Activated CD4-positive, alpha-beta T cell treated with anti-CD3 and anti-CD28 coated beads for 4 hours (primary cell): ENCODE measurements around the gene IL4R.

Source experiments
- DNase-seq, 2 donors: peaks; one replicate each; pipeline ENCODE4 v3.0.0-alpha.2; 2020

IL4R gene

DNA sequence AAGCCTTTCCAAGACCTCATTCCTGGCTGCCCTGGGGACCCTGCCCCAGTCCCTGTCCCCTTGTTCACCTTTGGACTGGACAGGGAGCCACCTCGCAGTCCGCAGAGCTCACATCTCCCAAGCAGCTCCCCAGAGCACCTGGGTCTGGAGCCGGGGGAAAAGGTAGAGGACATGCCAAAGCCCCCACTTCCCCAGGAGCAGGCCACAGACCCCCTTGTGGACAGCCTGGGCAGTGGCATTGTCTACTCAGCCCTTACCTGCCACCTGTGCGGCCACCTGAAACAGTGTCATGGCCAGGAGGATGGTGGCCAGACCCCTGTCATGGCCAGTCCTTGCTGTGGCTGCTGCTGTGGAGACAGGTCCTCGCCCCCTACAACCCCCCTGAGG is 49.5 kb downstream of the IL4R start:
- no peak for DNase-seq

DNA sequence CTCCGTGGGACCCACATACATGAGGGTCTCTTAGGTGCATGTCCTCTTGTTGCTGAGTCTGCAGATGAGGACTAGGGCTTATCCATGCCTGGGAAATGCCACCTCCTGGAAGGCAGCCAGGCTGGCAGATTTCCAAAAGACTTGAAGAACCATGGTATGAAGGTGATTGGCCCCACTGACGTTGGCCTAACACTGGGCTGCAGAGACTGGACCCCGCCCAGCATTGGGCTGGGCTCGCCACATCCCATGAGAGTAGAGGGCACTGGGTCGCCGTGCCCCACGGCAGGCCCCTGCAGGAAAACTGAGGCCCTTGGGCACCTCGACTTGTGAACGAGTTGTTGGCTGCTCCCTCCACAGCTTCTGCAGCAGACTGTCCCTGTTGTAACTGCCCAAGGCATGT is 50.0 kb downstream of the IL4R start:
- DNase-seq = no peak

DNA sequence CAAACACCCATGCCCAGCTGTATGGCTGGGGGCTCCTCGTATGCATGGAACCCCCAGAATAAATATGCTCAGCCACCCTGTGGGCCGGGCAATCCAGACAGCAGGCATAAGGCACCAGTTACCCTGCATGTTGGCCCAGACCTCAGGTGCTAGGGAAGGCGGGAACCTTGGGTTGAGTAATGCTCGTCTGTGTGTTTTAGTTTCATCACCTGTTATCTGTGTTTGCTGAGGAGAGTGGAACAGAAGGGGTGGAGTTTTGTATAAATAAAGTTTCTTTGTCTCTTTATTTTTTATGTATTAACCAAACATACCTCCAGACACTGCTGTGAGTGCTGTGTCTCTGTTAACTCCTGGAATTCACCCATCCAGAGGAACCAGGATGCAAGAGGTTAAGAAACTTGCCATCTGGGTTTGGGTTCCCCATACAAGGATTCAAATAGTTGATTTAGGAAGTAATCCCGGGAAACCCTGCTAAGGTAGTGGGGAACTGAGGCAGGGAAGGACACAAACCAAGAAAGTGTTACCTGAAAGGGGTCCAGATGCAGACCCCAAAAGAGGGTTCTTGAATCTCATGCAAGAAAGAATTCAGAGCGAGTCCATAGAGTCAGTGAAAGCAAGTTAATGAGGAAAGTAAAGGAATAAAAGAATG is 50.8 kb downstream of the IL4R start:
- DNase-seq = no peak

DNA sequence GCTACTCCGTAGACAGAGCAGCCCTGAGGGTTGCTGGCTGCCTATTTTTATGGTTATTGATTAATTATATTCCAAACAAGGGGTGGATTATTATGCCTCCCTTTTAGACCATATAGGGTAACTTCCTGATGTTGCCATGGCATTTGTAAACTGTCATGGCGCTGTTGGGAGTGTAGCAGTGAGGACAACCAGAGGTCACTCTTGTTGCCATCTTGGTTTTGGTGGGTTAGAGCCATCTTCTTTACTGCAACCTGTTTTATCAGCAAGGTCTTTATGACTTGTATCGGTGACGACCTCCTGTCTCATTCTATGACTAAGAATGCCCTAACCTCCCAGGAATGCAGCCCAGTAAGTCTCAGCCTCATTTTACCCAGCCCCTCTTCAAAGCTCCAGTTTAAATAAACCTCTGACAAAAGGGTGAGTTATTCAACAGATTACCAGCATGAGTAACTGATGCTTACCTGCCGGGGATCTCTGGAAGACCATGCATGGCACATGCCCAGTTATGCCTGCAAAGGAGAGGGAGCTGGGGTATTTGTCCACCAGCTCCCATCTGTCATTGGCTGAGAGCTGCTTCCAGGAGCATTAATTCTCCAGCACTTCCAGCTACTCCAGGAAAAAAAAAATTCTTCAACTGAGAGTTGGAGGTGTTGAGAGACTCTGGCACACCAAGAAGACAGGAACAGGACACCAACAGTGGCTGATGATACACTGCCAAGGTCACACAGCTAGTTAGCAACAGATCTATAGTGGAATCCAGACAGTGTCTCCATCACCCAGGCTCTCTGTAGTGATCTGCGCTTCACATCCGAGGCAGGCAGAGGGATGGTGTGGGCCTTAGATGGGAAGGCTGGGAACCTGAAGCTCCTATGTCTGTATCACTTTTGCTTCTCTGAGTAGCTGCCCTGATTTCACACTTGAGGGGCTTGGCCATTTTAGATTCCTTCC is 51.6 kb downstream of the IL4R start:
- peak in 1 of 2 donors; percentile 34 for DNase-seq

DNA sequence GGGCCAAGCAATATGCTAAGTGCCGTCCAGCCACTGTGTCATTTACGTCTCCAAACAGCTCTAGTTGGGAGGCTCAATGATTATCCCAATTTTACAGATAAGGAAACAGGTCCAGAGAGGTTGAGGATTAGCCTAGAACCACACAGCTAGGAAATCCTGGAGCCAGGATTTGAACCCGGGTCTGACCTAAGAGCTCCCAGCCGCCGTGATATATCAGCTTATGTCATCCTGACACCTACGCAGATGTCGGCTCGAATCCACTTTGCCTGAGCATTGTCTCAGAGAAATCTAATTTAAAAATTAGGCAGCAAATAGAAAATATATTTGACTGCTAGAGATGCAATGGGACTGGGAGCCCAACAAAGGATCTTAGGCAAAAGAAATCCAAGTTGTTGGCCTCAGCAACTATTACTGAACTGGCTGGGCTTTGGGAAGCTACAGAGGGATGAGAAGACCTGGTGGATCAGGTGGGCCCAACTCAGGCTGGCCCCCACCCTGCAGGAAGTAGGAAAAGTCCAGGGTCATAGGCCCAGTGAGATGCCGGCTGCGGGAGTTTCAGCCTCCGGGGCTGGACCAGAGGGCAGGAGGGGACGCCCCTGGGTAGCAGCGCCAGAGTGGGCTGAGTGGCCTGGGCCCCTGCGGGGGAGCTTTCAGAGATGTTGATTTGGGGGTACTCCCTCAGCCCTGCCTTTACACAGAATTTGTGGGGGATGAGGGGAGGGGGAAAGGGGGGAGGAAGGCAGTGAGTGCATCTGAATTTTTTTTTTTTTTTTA is 53.1 kb downstream of the IL4R start:
- DNase-seq = peak; percentile 38 to 43

DNA sequence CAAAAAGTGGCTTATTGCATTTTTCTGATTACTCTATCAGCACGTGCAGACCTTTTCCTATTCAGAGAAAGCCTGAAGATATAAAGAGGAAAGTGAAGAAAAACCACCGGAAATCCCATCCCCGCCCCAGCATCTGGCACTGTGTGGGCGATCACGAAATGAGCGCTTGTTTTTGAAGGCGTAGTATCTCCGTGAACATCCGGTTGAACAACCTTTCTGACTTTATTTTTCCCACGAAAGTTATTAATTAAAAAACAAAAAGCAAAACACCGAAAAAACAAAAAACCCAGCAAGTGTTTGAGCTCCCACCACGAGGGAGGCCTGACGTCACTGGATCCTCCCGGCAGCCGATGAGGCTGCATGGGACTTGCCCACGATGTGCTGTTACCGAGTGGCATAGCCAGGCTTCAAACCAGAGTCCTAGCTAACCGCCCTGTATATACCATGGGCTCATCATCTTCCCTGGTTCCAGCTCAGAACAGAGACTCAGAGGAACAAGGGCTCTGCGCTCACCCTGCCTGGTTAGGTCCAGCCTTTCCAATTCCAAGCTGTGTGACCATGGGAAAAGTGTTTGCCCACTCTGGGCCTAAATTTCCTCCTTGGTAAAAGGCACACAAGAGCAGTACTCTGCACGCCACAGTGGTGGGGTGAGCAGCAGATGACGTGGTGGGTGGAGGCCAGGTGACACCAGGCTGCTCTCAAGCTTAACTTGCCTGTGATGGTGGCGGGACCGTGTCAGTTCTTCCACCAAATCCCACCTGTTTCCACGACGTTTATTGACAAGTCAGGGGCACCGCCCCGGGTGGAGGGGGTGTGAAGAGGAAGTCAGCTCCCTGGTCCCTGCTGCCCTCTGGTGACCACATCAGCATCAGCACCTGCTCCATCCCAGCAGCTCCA is 53.9 kb downstream of the IL4R start:
- DNase-seq = peak; percentile 92 to 96

DNA sequence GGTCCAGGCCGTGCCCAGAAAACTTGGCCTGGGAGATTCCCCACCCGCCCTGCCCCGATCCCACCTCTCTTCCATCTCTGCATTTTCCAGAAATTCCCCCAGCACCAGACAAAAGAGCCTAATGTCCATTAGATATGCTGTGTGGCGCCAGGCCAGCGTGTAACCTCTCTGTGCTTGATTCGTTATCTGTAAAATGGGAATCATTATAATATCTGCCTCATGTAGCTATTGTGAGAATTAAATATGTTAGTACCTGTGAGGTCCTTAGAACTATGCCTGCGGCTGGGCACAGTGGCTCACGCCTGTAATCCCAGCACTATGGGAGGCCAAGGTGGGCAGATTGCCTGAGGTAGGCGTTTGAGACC is 54.6 kb downstream of the IL4R start:
- no peak for DNase-seq

DNA sequence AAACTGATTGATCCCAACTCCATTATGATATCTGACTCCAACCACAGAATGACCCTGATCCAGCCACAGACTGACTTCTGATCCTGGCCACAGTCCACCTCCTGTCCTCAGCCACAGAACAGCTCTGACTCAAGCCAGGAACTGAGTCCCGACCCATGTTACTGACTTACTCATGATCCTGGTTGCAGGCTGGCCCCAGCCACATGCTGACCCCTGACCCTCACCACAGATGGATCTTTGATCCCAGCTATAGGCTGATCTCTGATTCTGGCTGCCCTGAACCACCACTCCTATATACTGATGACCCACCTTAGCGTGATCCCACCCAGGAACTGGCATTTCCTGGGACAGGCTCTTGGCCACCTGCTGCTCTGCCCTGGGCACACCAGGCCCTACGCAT is 56.0 kb downstream of the IL4R start:
- DNase-seq = no peak

DNA sequence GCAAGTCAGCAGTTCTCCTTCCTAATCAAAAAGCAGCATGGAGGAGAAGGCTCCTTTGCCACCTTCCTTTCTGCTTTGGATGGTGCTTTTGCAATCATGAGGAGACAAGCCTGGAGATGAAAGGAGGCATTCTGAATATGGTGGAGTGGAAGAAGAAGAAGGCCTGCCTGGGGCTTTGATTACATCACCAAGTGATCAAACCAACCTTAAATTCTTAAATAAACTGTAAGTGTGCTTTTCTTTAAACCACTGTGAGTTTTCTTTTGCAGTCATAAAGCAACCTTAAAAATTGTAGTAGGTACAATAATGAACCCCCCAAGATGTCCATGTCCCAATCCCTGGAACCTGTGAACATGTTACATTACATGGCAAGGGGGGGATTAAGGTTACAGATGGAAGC is 56.5 kb downstream of the IL4R start:
- no peak for DNase-seq

DNA sequence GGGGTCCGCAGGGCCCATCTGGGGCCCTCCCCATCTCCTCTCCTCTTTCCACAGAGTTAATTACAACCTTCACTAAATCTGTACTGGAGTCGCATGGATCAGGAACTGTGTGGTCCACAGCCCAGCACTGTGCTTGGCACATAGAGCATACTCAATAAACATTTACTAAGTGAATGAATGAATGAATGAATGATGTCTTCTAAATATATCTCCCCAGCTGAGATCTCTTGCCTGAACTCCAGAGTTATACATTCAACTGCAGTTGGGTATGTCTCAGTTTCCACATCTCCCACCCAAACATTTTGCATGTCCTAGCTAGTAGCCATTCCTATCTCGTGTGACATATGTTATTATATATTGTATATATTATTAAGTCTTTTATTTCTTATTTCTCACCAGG is 59.5 kb downstream of the IL4R start:
- no peak for DNase-seq

DNA sequence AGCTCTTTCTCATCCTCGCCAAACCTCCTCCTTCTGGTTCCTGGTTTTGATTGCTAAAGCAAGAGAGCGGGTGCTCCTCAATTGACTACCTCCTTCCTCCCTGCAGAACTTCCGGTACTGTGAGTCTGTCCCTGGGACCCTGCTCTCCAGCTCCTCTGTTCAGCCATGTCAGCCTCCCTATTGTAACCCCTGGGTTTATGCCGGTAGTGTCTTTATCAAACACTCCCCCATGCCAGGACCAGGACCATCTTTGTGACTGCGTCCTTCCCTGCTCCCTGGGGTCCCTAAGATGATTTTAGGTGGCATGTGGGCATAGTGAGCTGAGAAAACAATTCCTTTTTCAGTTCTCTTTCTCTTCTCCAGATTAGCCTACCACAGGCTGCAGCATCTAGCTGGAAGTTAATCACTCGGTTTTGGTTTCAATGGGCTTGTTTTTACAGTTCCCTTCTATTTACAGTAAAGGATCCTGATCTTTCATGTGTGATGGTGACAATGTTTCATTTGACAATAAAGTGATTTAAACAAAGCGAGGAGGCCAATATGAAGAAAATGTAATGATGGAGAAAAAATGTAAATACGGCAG is 60.5 kb downstream of the IL4R start:
- no peak for DNase-seq

DNA sequence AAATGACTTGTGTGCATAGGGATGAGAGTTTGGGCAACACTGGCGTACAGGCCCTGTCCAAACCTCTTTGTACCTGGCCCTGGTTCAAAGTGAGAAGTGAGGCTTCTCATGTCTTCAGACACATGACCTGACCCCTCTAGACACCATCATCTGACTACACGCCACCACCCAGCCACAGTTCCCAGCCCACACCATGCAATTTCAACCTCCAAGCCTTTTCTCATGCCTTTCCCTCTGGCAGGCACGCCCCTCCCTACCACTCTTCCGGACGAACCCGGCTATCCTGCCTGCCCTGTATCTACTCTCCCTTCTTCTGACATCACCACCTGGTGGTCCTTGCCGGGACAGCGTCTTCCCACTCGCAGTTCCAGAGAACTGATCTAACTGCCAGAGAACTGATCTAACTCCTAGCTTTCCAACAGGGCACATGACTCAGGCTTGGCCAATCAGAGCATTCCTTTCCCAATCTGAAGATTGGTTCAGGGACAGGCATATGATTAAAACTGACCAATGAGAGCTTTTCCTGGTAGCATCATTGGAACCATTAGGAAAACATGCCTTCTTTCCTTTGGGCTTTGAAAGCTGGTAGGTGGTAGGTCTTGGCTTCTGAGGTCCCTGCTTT is 61.1 kb downstream of the IL4R start:
- peak; percentile 33 to 57 for DNase-seq

DNA sequence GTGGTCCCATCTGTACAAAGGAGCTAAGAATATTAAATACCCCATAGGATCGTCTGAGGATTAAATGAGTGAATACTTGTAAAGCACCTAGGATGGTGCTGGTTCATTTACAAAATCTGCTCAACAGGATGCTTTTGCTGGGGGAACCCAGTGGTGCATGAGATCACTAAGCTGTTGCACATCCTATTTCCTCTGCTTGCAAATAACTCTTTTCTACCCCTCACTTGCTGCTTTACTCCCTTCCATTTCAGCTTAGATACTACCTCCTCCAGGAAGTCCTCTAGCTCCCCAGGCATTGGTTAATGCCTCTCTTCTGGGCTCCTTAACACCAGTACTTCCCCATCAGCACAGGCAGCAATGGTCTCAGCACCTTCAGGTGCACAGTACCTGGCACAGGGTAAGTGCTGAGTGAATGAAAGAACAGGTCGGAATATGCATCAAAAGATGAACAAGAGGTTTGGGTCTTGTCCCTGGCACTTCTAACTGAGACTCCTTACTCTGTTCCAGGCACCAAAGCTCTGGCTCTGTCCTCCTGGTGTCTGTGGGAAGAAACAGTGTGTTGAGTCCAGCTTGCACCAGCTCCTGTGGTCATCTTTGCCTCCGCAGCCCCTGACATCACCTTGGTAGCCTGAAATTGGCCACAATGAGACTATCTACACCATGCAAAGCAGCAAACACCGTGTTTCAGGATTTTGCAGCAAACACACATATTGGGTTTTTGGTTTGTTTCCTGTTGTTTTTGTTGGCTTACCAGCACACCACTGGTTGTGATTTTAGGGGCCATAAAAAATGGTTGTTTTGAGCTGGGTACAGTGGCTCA is 64.1 kb downstream of the IL4R start:
- DNase-seq = no peak

DNA sequence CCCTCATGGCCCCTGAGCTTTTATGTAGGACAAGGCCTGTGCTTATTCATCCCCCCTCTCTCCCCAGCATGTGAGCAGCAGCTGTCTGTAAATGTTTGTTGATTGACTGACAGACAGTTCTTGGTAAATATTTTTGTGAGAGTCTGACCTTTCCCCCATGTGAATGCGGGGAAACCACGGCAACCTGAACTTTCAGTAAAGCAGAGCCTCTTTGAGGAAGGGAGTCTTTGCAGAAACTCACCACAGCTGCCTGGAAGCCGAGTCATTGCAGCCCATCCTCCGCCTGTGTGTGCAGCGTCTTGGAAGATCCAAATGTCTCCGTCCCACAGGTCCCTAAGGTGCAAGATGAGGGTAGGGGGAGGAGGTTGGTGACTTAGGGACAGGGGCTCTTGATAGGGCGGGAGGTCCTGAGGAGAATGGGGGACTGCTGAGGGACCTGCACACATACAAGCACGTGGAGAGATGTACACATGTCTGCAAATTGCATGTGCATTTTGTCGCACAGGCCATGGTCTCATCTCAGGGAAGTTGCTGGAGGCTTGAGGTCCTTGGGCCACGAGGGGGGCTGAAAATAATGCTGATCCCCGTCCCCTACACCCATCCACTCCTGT is 65.2 kb downstream of the IL4R start:
- no peak for DNase-seq

DNA sequence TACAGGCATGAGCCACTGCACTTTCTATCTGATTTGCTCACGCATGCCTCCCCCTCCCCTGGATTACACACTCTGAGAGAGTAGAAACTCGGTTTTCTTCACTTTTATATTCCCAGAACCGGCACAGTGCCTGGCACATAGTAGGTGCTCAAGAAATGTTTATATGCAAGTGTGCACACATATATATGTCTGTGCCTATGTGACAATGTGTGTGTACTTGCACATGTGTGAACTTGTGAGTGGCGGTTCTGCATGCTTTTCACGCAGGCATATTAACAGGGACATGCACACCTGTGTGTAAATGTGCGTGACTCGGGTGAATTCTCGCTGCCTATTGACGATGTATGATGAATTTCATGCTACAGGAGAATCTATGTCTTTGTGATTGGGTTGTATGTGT is 66.1 kb downstream of the IL4R start:
- DNase-seq = no peak

DNA sequence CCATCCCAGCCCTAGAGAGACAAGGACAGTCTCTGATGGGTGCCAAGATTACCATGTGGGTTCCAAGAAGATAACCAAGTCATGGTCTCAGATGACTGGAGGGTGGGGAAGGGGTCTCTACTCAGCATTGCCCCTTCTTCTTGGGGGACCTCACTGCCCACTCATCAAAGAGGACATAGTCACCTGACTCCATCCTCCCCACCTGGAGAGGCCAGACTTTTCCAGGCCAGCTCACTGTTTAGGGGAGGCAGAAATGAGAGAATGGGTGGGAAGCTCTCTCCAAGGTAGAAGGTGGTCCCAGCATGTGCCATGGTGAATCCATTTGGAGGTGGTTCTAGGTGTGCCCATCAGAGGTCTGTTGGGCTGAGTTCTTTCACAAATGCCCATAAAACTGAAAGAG is 67.5 kb downstream of the IL4R start:
- DNase-seq = no peak

DNA sequence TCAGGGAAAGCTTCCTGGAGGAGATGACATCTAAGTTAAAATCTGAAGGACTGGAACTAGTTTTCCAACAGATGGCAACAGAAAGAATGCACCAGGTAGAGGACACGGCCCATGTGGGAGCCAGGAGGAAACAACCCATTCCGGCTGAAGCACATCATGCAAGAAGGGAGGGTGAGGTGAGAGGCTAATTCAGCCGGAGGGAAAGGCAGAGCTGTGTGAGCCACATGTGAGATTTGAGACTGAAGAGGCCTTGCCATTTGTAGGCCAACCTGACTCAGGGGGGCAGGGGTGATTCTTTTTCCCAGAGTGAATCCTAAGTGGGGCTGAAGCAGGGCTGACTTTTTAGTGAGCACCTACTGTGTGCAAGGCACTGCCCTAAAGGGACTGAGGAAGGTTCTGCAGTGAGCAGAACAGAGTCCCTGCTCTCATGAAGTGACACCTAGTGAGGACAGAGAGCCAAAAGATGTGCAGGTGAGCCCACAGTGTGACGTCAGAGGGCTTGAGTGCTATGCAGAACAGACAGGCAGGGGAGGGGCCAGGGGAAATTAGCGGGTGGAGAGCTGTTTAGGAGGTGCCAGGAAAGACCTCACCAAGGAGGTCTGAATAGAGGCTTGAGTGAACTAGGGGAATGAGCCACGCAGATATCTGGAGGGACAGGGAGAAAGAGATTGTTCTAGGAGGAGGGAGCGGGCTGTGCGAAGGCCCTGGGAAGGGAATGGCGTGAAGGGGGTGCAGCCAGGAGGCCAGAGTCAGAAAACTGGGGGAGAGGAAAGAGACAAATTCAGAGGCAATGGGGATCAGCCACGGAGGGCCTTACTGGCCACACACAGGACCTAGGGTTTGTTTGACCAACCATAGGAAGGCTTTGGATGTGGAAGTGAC is 68.4 kb downstream of the IL4R start:
- DNase-seq = no peak

DNA sequence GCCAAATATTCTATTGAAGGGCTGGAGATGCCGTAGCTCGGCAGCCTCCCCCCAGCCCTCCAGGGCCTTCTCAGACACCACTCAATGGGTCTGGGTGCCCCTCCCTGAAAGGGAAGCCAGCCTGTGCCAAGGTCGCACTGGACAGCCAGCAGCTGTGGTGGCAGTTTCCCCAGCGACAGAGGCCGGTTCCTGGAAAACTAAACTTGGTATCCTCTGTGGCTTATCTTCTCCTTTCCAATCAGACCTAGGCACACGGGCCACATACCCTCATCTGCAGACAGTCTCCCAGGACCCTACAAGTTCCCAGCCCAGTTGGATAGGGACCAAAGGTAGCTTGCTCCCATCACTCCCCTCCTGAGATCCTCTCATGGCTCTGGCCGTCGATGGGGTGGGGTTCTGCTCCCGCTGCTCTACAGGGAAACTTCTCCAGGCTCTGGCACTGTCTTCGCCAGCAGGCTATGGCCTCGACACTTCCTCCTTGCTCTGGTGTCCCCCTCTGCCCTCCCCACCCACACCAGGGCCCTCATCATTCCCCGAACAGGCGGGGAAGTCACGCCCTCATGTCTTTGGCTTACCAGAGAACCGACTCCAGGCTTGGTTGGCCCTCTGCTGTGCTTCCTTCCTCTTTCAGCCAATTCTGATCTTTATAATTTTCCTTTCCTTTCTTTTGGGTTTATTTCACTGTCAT is 69.9 kb downstream of the IL4R start:
- DNase-seq = no peak

DNA sequence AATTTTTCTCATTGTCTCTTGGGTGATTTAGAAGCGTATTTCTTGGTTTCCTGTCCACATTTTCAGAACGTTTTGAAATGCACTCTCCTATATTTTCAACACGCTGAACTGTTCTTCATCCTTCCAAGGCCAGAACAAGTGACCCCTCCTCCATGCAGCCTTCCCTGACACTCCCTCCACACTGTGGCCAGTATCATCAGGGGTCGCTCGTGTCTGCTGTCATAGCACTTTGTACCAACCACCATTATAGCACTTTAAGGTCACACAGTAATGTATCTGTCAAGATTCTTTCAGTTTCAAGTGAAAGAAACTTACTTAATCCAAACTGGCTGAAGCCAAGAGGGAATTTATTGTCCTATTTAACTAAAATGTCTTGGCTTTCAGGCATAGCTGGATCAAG is 70.7 kb downstream of the IL4R start:
- DNase-seq = no peak
